ENCODE data around the gene WWP2. TPM values are rescaled to one million over a fixed set of nuclear protein-coding genes. Genes with fewer than 3 reads are reported as not detected.

The WWP2 gene
- polyA plus RNA-seq, 1 donor from 2014 or later: 11.9 TPM

DNA sequence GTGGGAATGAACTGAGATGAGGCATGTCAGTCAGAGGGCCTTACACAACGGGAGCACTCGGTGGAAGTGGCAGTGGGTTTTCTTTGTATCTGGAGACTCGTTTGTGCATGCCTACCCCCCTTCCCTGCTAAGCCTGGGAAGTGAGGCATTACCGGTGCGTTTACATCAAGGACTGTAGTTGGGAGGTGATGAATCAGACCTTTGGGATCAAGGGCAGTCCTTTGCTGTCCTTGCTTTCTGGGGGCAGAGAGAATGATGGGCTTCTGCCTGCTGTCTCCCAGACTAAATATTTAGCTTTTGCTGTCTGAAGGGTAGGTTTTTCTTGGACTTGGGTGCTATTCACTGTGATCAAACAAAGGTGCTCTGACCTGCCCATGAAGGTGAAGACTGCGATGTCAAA, 83.0 kb downstream of the WWP2 start:
- Histone ChIP-seq H3F3A (ENCODE audit: insufficient read depth, low read length, poor library complexity, severe bottlenecking) (no peaks in the 10 kb centered on the region), H4K20me1 (ENCODE audit: insufficient read depth) (no peaks in the 10 kb centered on the region), H3K9me3 (ENCODE audit: low read length) (no peaks in the 10 kb centered on the region), H3K36me3 (ENCODE audit: insufficient read depth, low read length) (no peaks in the 10 kb centered on the region), H2AFZ (ENCODE audit: low read depth, low read length) (no peak overlapping the region), H3K9ac (ENCODE audit: low read length) (no peak overlapping the region), H3K4me2 (ENCODE audit: low read length) (no peak overlapping the region), H3K9me2 (ENCODE audit: insufficient read depth, low read length) (no peaks in the 10 kb centered on the region), H3K27ac (ENCODE audit: low read length) (no peak overlapping the region), H3K27me3 (ENCODE audit: insufficient read depth, low read depth, low read length) (no peaks in the 10 kb centered on the region), H3K79me2 (replicated peaks; ENCODE audit: insufficient read depth, low read length) (no peaks in the 10 kb centered on the region), H3K4me3 (ENCODE audit: low read length) (no peak overlapping the region)
- TF ChIP-seq, protein P1, sequence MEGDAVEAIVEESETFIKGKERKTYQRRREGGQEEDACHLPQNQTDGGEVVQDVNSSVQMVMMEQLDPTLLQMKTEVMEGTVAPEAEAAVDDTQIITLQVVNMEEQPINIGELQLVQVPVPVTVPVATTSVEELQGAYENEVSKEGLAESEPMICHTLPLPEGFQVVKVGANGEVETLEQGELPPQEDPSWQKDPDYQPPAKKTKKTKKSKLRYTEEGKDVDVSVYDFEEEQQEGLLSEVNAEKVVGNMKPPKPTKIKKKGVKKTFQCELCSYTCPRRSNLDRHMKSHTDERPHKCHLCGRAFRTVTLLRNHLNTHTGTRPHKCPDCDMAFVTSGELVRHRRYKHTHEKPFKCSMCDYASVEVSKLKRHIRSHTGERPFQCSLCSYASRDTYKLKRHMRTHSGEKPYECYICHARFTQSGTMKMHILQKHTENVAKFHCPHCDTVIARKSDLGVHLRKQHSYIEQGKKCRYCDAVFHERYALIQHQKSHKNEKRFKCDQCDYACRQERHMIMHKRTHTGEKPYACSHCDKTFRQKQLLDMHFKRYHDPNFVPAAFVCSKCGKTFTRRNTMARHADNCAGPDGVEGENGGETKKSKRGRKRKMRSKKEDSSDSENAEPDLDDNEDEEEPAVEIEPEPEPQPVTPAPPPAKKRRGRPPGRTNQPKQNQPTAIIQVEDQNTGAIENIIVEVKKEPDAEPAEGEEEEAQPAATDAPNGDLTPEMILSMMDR (IDR thresholded peaks at IDR 0.05; ENCODE audit: poor library complexity, severe bottlenecking): no peak
- TF ChIP-seq EZH2 (IDR thresholded peaks at IDR 0.05; ENCODE audit: borderline replicate concordance, insufficient read depth, low read length, poor library complexity, severe bottlenecking) (no peak), POLR2AphosphoS5 (IDR thresholded peaks at IDR 0.05) (no peak), SMC3 (conservative IDR thresholded peaks at IDR 0.05; ENCODE audit: poor library complexity) (no peak), RAD21 (conservative IDR thresholded peaks at IDR 0.05) (no peak), MXI1 (conservative IDR thresholded peaks at IDR 0.05; ENCODE audit: poor library complexity, severe bottlenecking) (no peak)

DNA sequence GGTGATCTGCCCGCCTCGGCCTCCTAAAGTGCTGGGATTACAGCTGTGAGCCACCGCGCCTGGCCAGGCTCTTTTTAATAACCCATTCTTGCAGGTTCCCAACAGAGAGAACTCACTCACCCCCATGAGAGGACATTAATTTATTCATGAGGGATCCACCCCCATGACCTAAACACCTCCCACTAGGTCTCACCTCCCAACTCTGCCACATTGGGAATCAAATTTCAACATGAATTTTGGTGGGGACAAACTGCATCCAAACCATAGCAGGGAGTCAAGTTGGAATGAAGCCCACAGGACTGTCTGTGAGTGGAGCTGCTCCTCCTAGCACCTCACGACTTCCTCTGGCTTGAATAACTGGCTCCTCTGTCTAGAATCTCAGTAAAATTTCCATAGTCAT, 85.5 kb downstream of the WWP2 start:
- Histone ChIP-seq H3K36me3 (ENCODE audit: insufficient read depth, low read length) (no peaks in the 10 kb centered on the region), H3K9ac (ENCODE audit: low read length) (no peak overlapping the region), H3F3A (ENCODE audit: insufficient read depth, low read length, poor library complexity, severe bottlenecking) (no peaks in the 10 kb centered on the region), H4K20me1 (ENCODE audit: insufficient read depth) (no peaks in the 10 kb centered on the region), H3K4me3 (ENCODE audit: low read length) (no peak overlapping the region), H3K27ac (ENCODE audit: low read length) (no peak overlapping the region), H2AFZ (ENCODE audit: low read depth, low read length) (no peak overlapping the region), H3K27me3 (ENCODE audit: insufficient read depth, low read depth, low read length) (no peaks in the 10 kb centered on the region), H3K9me3 (ENCODE audit: low read length) (no peaks in the 10 kb centered on the region), H3K9me2 (ENCODE audit: insufficient read depth, low read length) (no peaks in the 10 kb centered on the region), H3K4me2 (ENCODE audit: low read length) (no peak overlapping the region), H3K79me2 (replicated peaks; ENCODE audit: insufficient read depth, low read length) (no peaks in the 10 kb centered on the region)
- TF ChIP-seq SMC3 (conservative IDR thresholded peaks at IDR 0.05; ENCODE audit: poor library complexity) (no peak), MXI1 (conservative IDR thresholded peaks at IDR 0.05; ENCODE audit: poor library complexity, severe bottlenecking) (no peak), RAD21 (conservative IDR thresholded peaks at IDR 0.05) (no peak), POLR2AphosphoS5 (IDR thresholded peaks at IDR 0.05) (no peak), TAF1 (IDR thresholded peaks at IDR 0.05; ENCODE audit: low read depth) (no peak), EP300 (conservative IDR thresholded peaks at IDR 0.05; ENCODE audit: poor library complexity, severe bottlenecking) (no peak), EZH2 (IDR thresholded peaks at IDR 0.05; ENCODE audit: borderline replicate concordance, insufficient read depth, low read length, poor library complexity, severe bottlenecking) (no peak)
- TF ChIP-seq, protein P2, sequence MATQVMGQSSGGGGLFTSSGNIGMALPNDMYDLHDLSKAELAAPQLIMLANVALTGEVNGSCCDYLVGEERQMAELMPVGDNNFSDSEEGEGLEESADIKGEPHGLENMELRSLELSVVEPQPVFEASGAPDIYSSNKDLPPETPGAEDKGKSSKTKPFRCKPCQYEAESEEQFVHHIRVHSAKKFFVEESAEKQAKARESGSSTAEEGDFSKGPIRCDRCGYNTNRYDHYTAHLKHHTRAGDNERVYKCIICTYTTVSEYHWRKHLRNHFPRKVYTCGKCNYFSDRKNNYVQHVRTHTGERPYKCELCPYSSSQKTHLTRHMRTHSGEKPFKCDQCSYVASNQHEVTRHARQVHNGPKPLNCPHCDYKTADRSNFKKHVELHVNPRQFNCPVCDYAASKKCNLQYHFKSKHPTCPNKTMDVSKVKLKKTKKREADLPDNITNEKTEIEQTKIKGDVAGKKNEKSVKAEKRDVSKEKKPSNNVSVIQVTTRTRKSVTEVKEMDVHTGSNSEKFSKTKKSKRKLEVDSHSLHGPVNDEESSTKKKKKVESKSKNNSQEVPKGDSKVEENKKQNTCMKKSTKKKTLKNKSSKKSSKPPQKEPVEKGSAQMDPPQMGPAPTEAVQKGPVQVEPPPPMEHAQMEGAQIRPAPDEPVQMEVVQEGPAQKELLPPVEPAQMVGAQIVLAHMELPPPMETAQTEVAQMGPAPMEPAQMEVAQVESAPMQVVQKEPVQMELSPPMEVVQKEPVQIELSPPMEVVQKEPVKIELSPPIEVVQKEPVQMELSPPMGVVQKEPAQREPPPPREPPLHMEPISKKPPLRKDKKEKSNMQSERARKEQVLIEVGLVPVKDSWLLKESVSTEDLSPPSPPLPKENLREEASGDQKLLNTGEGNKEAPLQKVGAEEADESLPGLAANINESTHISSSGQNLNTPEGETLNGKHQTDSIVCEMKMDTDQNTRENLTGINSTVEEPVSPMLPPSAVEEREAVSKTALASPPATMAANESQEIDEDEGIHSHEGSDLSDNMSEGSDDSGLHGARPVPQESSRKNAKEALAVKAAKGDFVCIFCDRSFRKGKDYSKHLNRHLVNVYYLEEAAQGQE (IDR thresholded peaks at IDR 0.05; ENCODE audit: borderline replicate concordance): no peak
- TF ChIP-seq, protein P1 (IDR thresholded peaks at IDR 0.05; ENCODE audit: poor library complexity, severe bottlenecking): no peak
